HG02884 (cell line): ENCODE results near the gene CCR1.
"Not testable (repeated sequence)": the region's sequence is repeated elsewhere in the genome, so short reads cannot be mapped to it uniquely, and the experiment has no call there.

ENCODE experiments used
- ATAC-seq: cut with Tn5 transposase; IDR thresholded peaks from one replicate; pipeline ENCODE4 v1.9.1; 2021; ENCODE audit warnings: mild to moderate bottlenecking, moderate library complexity; ENCODE audit not compliant: unreplicated experiment

The CCR1 gene

GRCh38 chr3:46184469-46184868, 23.6 kb downstream of the CCR1 start:
- ATAC-seq, result no peak

DNA sequence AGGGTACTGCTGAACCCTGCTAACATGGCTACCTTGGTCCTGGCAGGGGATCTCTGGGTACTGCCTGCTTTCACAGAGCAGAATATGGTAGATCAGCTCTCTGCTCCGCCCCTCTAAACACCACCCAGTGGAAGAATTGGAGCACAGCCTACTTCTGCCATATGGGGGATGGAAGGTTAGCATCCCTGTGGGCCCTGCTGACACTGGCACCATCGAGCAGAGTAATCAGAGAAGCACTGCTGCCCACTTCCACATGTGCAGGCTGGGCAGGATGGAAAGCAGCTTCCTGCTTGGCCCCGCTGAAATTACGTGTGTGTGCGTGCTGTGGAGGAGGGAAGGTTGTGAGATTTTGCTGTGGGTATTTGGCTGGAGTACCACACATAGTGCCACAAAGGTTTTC, 24.8 kb downstream of the CCR1 start:
- no peak for ATAC-seq

DNA sequence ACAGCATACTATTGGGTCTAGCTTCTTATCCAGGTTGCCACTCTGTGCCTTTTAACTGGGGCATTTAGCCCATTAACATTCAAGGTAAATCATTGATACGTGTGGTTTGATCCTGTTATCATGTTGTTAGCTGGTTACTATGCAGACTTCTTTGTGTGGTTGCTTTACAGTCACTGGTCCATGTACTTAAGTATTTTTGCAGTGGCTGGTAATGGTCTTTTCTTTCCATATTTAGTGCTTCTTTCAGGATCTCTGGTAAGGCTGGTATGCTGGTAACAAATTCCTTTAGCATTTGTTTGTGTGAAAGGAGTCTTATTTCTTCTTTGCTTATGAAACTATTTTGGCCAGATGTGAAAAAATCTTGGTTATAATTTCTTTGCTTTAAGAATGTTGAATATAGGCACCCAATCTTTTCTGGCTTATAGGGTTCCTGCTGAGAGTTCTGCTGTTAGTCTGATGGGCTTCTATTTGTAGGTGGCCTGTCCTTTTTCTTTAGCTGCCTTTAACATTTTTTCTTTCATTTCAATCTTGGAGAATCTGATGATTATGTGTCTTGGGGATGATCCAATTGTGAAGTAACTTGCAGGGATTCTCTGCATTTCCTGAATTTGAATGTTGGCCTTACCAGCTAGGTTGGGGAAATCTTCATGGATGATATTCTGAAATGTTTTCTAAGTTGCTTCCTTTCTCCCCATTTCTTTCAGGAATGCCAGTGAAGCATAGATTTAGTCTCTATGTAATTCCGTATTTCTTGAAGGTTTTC, 39.3 kb downstream of the CCR1 start:
- no peak for ATAC-seq

DNA sequence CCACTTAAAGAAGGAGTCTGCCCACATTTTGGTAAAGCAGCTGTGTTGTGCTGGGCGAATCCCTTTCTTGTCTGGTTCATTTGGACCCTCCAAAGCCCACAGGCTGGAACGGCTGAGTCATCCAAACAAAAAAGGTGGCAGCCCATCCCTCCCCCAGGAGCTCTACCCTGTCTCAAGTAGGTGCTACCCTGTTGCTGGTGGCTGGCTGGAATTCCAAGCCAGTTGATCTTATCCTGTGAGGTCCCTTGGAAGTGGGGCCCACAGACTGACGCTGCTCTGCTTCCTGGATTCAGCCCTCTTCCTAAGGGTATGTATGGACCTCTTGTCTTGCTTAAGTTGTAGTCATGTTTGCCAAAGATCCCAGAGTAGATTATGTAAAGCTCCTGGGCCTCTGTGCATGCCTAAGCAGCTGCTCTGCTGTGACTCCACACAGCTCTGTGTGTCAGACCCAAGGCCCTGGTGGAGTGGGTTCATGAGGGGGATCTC, 44.5 kb downstream of the CCR1 start:
- no peak for ATAC-seq

DNA sequence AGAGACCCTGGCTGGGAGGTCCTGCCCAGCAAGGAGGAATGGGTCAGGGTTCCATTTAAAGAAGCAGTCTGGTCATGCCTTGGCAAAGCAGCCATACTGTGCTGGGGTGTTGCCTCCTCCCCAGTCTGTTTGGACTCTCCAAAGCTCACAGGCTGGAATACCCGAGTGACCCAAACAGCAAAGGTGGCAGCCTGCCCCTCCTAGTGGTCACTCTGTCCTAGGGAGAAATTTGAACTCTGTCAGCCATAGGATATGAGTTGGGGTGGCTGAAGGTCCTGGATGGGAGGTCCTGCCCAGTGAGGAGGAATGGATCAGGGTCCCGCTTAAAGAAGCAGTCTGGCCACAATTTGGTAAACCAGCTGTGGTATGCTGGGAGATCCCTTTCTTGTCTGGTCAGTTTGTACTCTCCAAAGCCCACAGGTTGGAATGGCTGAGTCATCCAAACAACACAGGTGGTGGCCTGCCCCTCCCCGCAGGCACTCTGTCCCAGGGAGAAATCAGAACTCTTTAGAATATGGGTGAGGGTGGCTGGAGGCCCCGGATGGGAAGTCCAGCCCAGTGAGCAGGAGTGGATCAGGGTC, 45.0 kb downstream of the CCR1 start:
- no peak for ATAC-seq

DNA sequence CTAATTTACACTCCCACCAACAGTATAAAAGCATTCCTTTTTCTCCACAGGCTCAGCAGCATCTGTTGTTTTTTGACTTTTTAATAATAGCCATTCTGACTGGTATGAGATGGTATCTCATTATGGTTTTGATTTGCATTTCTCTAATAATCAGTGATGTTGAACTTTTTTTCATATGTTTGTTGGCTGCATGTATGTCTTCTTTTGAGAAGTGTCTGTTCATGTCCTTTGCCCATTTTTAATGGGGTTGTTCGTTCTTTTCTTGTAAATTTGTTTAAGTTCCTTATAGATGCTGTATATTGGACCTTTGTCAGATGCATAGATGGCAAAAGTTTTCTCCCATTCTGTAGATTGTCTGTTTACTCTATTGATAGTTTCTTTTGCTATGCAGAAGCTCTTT, 50.4 kb downstream of the CCR1 start:
- ATAC-seq, result not testable (repeated sequence)

DNA sequence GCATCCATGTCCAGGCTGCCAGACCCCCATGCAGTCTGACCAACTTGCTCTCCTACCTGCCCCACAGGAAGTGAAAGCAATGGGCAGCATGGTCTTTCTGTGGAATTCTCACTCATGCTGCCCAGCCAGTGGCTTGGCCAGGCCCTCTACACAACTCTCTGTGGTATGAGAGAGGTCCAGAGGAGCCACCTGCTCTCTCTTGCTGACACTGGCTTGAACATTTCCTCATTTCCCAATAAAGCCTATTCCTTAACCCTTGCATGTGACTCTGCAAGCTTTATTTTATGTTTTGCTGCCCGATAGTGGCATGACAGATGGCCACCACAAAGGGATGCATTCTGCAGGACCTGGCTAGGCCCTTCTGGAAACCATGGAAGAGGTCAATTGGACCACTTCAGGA, 53.8 kb downstream of the CCR1 start:
- ATAC-seq, result no peak
